WTC11 (cell line): ENCODE measurements around the gene LCNL1.

ENCODE experiments used
- CREB1 ChIP-seq: sonication (generic); formaldehyde crosslinking; IDR thresholded peaks from 2 replicates; pipeline ENCODE4 v1.8.0; 2023; ENCODE audit warnings: mild to moderate bottlenecking, missing genetic modification reagents
- CTCF ChIP-seq: fragments of 200-600 bp; IDR thresholded peaks from 2 replicates; pipeline ENCODE4 v1.8.0; 2022; ENCODE audit warnings: antibody characterized with exemption
- FOXP4 ChIP-seq: sonication (generic); formaldehyde crosslinking; IDR thresholded peaks from 2 replicates; pipeline ENCODE4 v1.8.0; 2022; ENCODE audit warnings: mild to moderate bottlenecking, missing genetic modification reagents
- PRDM15 ChIP-seq: sonication (generic); formaldehyde crosslinking; IDR thresholded peaks from 2 replicates; pipeline ENCODE4 v1.8.0; 2022; ENCODE audit warnings: missing genetic modification reagents
- TEAD4 ChIP-seq: sonication (generic); formaldehyde crosslinking; IDR thresholded peaks from 2 replicates; pipeline ENCODE4 v1.8.0; 2022; ENCODE audit warnings: mild to moderate bottlenecking, missing genetic modification reagents
- USF2 ChIP-seq: sonication (generic); formaldehyde crosslinking; IDR thresholded peaks from 2 replicates; pipeline ENCODE4 v1.8.1; 2023; ENCODE audit warnings: mild to moderate bottlenecking, missing genetic modification reagents, moderate library complexity

GRCh38 chr9:136957901-136958300 is 24.9 kb upstream of the LCNL1 start:
- no peak for TF ChIP-seq USF2 (CRISPR knock-in tag)
- TF ChIP-seq FOXP4 (CRISPR knock-in tag), result no peak
- TF ChIP-seq CTCF, result no peak
- no peak for TF ChIP-seq CREB1 (CRISPR knock-in tag)
- no peak for TF ChIP-seq PRDM15 (CRISPR knock-in tag)
- TF ChIP-seq TEAD4 (CRISPR knock-in tag), result no peak
